Epithelial cell of proximal tubule (primary cell): ENCODE results near the gene AEBP1. TPM values are rescaled to one million over a fixed set of nuclear protein-coding genes. Genes with fewer than 3 reads are reported as not detected.

Experiments
- DNase-seq: peaks from one replicate; pipeline ENCODE4 v3.0.0-alpha.2; 2011; ENCODE audit warnings: low read depth
- H3K4me3 ChIP-seq: 2 replicates; pipeline ENCODE4 v1.5.1; 2011; ENCODE audit warnings: low read depth, mild to moderate bottlenecking, low read length
- CTCF ChIP-seq: conservative IDR thresholded peaks from 2 replicates; pipeline ENCODE4 v1.5.1; 2012; ENCODE audit warnings: low read depth, mild to moderate bottlenecking, low read length
- total RNA-seq: library from RNA; depleted of rRNA; stranded (reverse); fragments of >200 nt; gene quantifications from 2 replicates; pipeline ENCODE4 v1.2.3, GENCODE V29; 2015

AEBP1 gene
- total RNA-seq, 1 donor from 2014 or later = 78.4 TPM

DNA sequence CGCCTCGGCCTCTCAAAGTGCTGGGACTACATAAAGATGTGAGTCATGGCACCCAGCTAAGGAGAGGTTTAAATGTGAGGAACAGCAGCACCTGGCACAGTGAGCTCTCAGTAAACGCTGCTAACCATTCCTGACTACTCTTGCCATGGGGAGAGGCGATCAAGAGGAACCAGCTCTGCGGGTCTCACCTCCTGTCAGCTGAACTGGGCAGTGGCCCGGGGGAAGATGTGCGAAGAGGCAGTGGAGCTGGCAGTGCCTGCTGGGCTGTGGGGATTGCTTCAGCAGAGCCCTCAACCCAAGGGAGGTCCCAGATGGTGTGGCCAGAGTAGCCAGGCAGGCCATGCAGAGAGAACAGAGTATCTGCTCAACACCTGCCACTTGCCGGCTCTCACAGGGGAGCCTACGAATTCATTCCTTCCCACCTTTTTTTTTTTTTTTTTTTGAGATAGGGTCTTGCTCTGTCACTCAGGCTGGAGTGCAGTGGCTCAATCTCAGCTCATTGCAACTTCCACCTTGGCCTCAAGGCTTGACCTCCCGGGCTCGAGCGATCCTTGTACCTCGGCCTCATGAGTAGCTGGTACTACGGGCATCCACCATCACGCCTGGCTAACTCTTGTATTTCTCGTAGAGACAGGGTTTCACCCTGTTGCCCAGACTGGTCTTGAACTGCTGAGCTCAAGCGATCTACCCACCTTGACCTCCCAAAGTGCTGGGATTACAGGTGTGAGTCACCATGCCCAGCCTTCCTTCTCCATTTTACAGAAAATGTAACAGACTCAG, 28.7 kb upstream of the AEBP1 start:
- no peak overlapping the region for H3K4me3 ChIP-seq
- no peak for DNase-seq
- no peak for TF ChIP-seq CTCF

DNA sequence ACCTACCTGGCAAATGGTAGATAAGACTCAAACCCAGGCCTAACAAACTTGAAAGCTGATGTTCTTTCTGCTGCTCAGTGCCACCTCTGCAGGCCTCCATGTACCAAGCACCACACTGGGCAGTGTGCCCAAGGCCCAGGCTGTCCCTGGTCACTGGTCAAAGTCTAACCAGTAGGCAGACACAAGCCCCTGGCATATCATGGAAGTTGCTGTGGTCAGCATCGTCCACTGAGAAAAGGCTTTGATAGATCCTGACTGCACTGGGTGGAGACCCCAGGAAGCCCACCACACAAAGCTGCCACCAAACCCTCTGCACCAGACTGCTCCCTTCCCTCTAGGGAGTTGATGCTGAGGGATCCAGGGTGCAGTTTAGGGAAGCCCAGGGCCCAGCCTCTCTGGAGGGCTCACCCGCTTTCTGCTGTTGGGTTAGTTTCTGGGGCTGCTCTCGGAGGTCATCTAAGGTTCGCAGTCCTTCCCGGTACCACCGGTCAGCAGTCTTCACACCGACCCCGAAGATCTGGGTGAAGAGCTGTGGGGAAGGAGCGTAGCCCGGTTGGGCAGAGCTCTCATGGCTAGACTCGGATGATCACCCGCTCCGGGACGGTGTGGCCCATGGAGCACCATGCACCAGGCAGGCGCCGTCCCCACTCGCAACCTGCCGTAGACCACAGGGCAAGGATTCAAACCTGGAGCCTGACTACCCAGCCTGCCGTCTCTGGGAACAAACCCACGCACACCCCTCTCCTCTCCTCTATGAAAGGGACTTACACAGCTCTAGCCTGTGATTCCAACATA, 27.8 kb upstream of the AEBP1 start:
- TF ChIP-seq CTCF = no peak
- no peak for DNase-seq

DNA sequence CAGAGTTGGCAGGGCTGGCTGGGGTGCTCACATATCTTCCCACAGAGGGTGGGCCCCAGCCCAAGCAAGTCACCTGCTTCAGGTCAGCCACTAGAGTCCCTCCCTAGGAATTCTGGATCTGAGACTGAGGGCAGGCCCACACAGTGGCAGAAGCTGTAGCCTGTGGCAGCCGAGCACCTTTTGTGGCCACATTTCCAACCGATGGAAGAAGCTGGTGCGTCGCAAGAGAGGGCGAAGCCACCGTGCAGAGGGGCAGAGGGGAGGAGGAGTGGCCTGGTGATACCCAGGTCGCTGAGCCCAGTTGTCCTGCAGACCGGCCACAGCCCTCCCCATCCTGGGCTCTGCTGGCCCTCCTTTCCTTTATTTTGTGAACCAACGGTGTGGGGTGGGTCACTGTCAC, 27.1 kb upstream of the AEBP1 start:
- DNase-seq = no peak
- H3K4me3 ChIP-seq = no peak overlapping the region
- TF ChIP-seq CTCF = no peak

More for the DNA sequence above, 27.8 kb upstream of the AEBP1 start:
- H3K4me3 ChIP-seq = no peak overlapping the region

GRCh38 chr7:44077681-44078091, 26.5 kb upstream of the AEBP1 start:
- no peak overlapping the region for H3K4me3 ChIP-seq
- no peak for DNase-seq
- no peak for TF ChIP-seq CTCF

DNA sequence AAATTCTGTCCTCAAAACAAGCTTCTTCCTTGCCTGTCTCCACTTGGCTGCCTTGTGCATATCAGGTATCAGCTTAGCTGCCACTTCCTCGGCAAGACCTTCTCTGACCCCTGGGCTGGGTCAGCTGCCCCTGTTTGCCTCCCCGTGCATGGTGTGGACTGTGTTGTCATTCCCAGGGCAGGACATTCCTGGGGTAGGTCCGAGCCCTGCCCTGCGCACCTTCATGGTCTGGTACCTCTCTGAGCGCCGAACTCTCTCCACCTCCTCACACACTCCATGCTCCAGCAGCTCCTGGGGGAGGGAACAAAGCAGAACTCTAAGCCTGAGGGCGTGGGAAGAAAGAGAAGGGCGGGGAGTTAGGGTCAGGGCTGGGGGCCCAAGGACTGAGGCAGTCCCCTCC, 25.6 kb upstream of the AEBP1 start:
- no peak overlapping the region for H3K4me3 ChIP-seq
- peak; percentile 69 for DNase-seq
- no peak for TF ChIP-seq CTCF

DNA sequence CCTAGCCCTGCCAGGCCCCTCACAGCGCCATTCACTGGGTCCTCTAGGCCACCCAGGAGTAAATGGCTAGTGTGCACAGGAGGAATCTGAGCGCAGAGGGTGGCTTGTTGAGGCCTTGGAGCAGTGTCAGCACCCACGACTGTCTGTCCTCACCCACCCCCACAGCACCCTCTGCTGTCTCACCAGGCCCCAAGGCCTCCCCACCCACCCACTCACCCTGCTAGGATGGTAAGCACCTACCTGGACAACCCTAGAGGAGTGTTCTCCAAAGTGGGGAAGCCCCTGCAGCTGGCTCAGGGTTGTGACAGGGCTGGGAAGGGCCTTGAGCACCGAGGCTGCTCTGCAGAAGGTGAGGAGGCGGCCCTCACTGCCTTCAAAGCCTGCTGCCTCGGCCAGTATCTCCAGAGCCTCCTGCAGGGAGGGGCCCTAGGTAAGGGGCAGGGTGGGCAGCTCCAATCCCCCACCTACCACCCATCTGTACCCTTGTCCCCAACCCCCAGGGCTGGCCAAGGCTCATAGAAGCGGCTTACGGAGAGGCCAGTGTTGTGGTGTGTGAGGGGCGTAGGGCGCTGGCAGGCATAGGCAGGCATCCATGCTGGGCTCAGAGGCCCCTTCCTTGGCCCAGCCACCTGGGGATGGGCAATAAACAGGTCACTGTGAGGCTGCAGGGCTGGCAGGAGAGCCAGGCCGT, 24.7 kb upstream of the AEBP1 start:
- no peak for TF ChIP-seq CTCF
- DNase-seq = no peak
- H3K4me3 ChIP-seq = no peak overlapping the region
